CD4-positive, alpha-beta memory T cell (primary cell): ENCODE measurements around the gene FBXL17. TPM values are rescaled to one million over a fixed set of nuclear protein-coding genes. Genes with fewer than 3 reads are reported as not detected.

Experiments used
- CTCF ChIA-PET: fragments of 350-600 bp; sonication (Branson Sonifier 250); formaldehyde crosslinking; loops from one replicate; lab custom pipeline; 2021; ENCODE audit warnings: inconsistent platforms; ENCODE audit not compliant: partially characterized antibody; lab: Charles Lee
- POLR2A ChIA-PET: fragments of 350-600 bp; sonication (Branson Sonifier 250); formaldehyde crosslinking; loops from one replicate; lab custom pipeline; 2021; ENCODE audit not compliant: partially characterized antibody; lab: Charles Lee
- DNase-seq, 5 donors: peaks; one replicate each; pipeline versions ENCODE4 v3.0.0 to v3.0.0-alpha.2; 2020 to 2022; ENCODE audit warnings: mixed read lengths in 1 of 5
- H3K27ac ChIP-seq: one replicate; pipeline ENCODE4 v1.7.0; 2013; ENCODE audit warnings: low read depth, low read length
- H3K27me3 ChIP-seq: 2 replicates; pipeline ENCODE4 v1.7.0; 2013; ENCODE audit warnings: mild to moderate bottlenecking, low read length, moderate library complexity; ENCODE audit not compliant: insufficient read depth
- H3K36me3 ChIP-seq: 2 replicates; pipeline ENCODE4 v1.7.0; 2013; ENCODE audit warnings: mild to moderate bottlenecking, low read length, moderate library complexity; ENCODE audit not compliant: insufficient read depth
- H3K4me1 ChIP-seq: 2 replicates; pipeline ENCODE4 v1.7.0; 2013; ENCODE audit warnings: mild to moderate bottlenecking, low read length, moderate library complexity; ENCODE audit not compliant: insufficient read depth
- H3K4me3 ChIP-seq, 2 donors: one replicate each; pipeline ENCODE4 v1.7.0; 2013; ENCODE audit warnings: low read length in 2 of 2, mild to moderate bottlenecking in 1 of 2
- H3K9me3 ChIP-seq, 2 donors: one replicate each; pipeline ENCODE4 v1.7.0; 2013; ENCODE audit warnings: low read length in 2 of 2, control low read depth in 1 of 2; ENCODE audit not compliant: control insufficient read depth in 1 of 2
- H3K27ac Mint-ChIP-seq, 7 donors: one replicate each; pipeline ENCODE4 v1.8.0; 2020 to 2021; ENCODE audit warnings: mixed read lengths in 7 of 7, mild to moderate bottlenecking in 6 of 7, inconsistent platforms in 3 of 7, moderate library complexity in 3 of 7
- H3K27me3 Mint-ChIP-seq, 2 donors: one replicate each; pipeline ENCODE4 v1.8.0; 2020 to 2021; ENCODE audit warnings: mixed read lengths in 2 of 2
- H3K36me3 Mint-ChIP-seq, 2 donors: one replicate each; pipeline ENCODE4 v1.8.0; 2020 to 2021; ENCODE audit warnings: mixed read lengths in 2 of 2, inconsistent platforms in 1 of 2, mild to moderate bottlenecking in 1 of 2
- H3K4me1 Mint-ChIP-seq, 4 donors: one replicate each; pipeline ENCODE4 v1.8.0; 2020 to 2021; ENCODE audit warnings: mixed read lengths in 4 of 4, mild to moderate bottlenecking in 1 of 4
- H3K4me3 Mint-ChIP-seq, 8 donors: one replicate each; pipeline ENCODE4 v1.8.0; 2020 to 2021; ENCODE audit warnings: mixed read lengths in 8 of 8, mild to moderate bottlenecking in 7 of 8, moderate library complexity in 6 of 8, inconsistent platforms in 3 of 8
- H3K9me3 Mint-ChIP-seq, 8 donors: one replicate each; pipeline ENCODE4 v1.8.0; 2020 to 2021; ENCODE audit warnings: mixed read lengths in 8 of 8, mild to moderate bottlenecking in 5 of 8, inconsistent platforms in 3 of 8, moderate library complexity in 1 of 8
- intact Hi-C: fragments of 100-400 bp; cut with micrococcal nuclease; formaldehyde crosslinking; loops from one replicate; pipeline ENCODE4 v1.15.1; 2023
- polyA plus RNA-seq, 2 donors: library from polyadenylated mRNA; unstranded; fragments of 300-500 nt; fragmentation: Illumina TruSeq; gene quantifications; one replicate each; pipeline ENCODE4 v1.2.3, GENCODE V29; 2021
- total RNA-seq, 2 experiments: library from RNA; stranded (reverse); gene quantifications; one replicate each; pipeline ENCODE4 v1.2.3, GENCODE V29; 2021

FBXL17 gene
- total and polyA plus RNA-seq, 4 experiments from 2014 or later: 7.1 to 27.5 (median 16.8) TPM

GRCh38 chr5:108016101-108016500 lies 365.8 kb downstream of the FBXL17 start:
- intact Hi-C loops: no loop called here
- H3K27ac ChIP-seq: no peak overlapping the region
- no peak overlapping the region for H3K4me3 ChIP-seq
- no peaks in the 10 kb centered on the region for H3K27me3 Mint-ChIP-seq
- no peaks in the 10 kb centered on the region for H3K9me3 ChIP-seq
- CTCF ChIA-PET: no interaction called here
- H3K4me3 Mint-ChIP-seq: no peak overlapping the region
- H3K9me3 Mint-ChIP-seq: no peaks in the 10 kb centered on the region
- no peaks in the 10 kb centered on the region for H3K36me3 ChIP-seq
- no peak for DNase-seq
- POLR2A ChIA-PET: no interaction called here
- H3K4me1 Mint-ChIP-seq: peaks cover 0 to 2% (median under 1%) of the 10 kb centered on the region in 4 donors
- H3K27me3 ChIP-seq: no peaks in the 10 kb centered on the region
- no peak overlapping the region for H3K27ac Mint-ChIP-seq
- H3K4me1 ChIP-seq: no peaks in the 10 kb centered on the region
- peaks cover 15 to 30% of the 10 kb centered on the region in 2 donors for H3K36me3 Mint-ChIP-seq

GRCh38 chr5:108006791-108007190 lies 375.1 kb downstream of the FBXL17 start:
- H3K36me3 ChIP-seq: no peaks in the 10 kb centered on the region
- peaks cover 12% of the 10 kb centered on the region for H3K4me1 ChIP-seq
- CTCF ChIA-PET: no interaction called here
- Mint-ChIP-seq H3K36me3 (peaks cover 4 to 5% of the 10 kb centered on the region in 2 donors), H3K4me1 (peaks cover 11 to 17% (median 14%) of the 10 kb centered on the region in 4 donors), H3K4me3 (no peak overlapping the region), H3K27ac (no peak overlapping the region), H3K9me3 (no peaks in the 10 kb centered on the region), H3K27me3 (no peaks in the 10 kb centered on the region)
- no peaks in the 10 kb centered on the region for H3K27me3 ChIP-seq
- DNase-seq: no peak
- intact Hi-C loops: no loop called here
- POLR2A ChIA-PET: no interaction called here
- no peak overlapping the region for H3K27ac ChIP-seq
- H3K4me3 ChIP-seq: no peak overlapping the region
- no peaks in the 10 kb centered on the region for H3K9me3 ChIP-seq

GRCh38 chr5:108003178-108003577 lies 378.7 kb downstream of the FBXL17 start:
- H3K27ac Mint-ChIP-seq: peak overlapping the region in 5 of 7 donors; percentile 5 to 82 (median 26)
- POLR2A ChIA-PET: no interaction called here
- no peak overlapping the region for H3K4me3 ChIP-seq
- peaks cover 12% of the 10 kb centered on the region for H3K4me1 ChIP-seq
- intact Hi-C loops: no loop called here
- no peaks in the 10 kb centered on the region for H3K9me3 Mint-ChIP-seq
- peaks cover 11 to 17% (median 14%) of the 10 kb centered on the region in 4 donors for H3K4me1 Mint-ChIP-seq
- CTCF ChIA-PET: no interaction called here
- peak overlapping the region; percentile 27 to 82 (median 54) for H3K4me3 Mint-ChIP-seq
- H3K27ac ChIP-seq: no peak overlapping the region
- peaks cover 0 to 5% of the 10 kb centered on the region in 2 donors for H3K36me3 Mint-ChIP-seq
- H3K9me3 ChIP-seq: no peaks in the 10 kb centered on the region
- DNase-seq: peak in 4 of 5 donors; percentile 10 to 35 (median 18)
- no peaks in the 10 kb centered on the region for H3K27me3 ChIP-seq
- no peaks in the 10 kb centered on the region for H3K36me3 ChIP-seq
- H3K27me3 Mint-ChIP-seq: no peaks in the 10 kb centered on the region

GRCh38 chr5:108001222-108001621 lies 380.7 kb downstream of the FBXL17 start:
- H3K27ac ChIP-seq: no peak overlapping the region
- H3K4me1 ChIP-seq: peaks cover 12% of the 10 kb centered on the region
- peaks cover 11 to 17% (median 14%) of the 10 kb centered on the region in 4 donors for H3K4me1 Mint-ChIP-seq
- H3K36me3 Mint-ChIP-seq: peaks cover 4 to 13% of the 10 kb centered on the region in 2 donors
- no peak overlapping the region for H3K27ac Mint-ChIP-seq
- H3K9me3 Mint-ChIP-seq: no peaks in the 10 kb centered on the region
- no peak for DNase-seq
- no peaks in the 10 kb centered on the region for H3K36me3 ChIP-seq
- POLR2A ChIA-PET: no interaction called here
- no peaks in the 10 kb centered on the region for H3K9me3 ChIP-seq
- H3K4me3 Mint-ChIP-seq: no peak overlapping the region
- intact Hi-C loops: no loop called here
- no peaks in the 10 kb centered on the region for H3K27me3 ChIP-seq
- no peaks in the 10 kb centered on the region for H3K27me3 Mint-ChIP-seq
- CTCF ChIA-PET: no interaction called here
- H3K4me3 ChIP-seq: no peak overlapping the region

GRCh38 chr5:107997338-107997980 lies 384.4 kb downstream of the FBXL17 start:
- no peaks in the 10 kb centered on the region for H3K27me3 ChIP-seq
- no peaks in the 10 kb centered on the region for H3K9me3 ChIP-seq
- peaks cover 0 to 1% (median 0%) of the 10 kb centered on the region in 4 donors for H3K4me1 Mint-ChIP-seq
- intact Hi-C loops: no loop called here
- no peak overlapping the region for H3K27ac Mint-ChIP-seq
- ChIA-PET POLR2A (no interaction called here), CTCF (no interaction called here)
- H3K4me3 Mint-ChIP-seq: no peak overlapping the region
- no peak for DNase-seq
- no peaks in the 10 kb centered on the region for H3K36me3 ChIP-seq
- H3K4me3 ChIP-seq: no peak overlapping the region
- H3K27me3 Mint-ChIP-seq: no peaks in the 10 kb centered on the region
- no peaks in the 10 kb centered on the region for H3K9me3 Mint-ChIP-seq
- H3K4me1 ChIP-seq: no peaks in the 10 kb centered on the region
- H3K27ac ChIP-seq: no peak overlapping the region
- peaks cover 4 to 13% of the 10 kb centered on the region in 2 donors for H3K36me3 Mint-ChIP-seq

- Mint-ChIP-seq H3K27ac (no peak overlapping the region), H3K4me3 (no peak overlapping the region), H3K27me3 (no peaks in the 10 kb centered on the region), H3K9me3 (peaks cover 0 to 2% (median 0%) of the 10 kb centered on the region in 8 donors), H3K36me3 (peaks cover 4 to 9% of the 10 kb centered on the region in 2 donors), H3K4me1 (peaks cover 0 to 3% (median 0%) of the 10 kb centered on the region in 4 donors)
- POLR2A ChIA-PET: no interaction called here
- no peaks in the 10 kb centered on the region for H3K4me1 ChIP-seq
- H3K27me3 ChIP-seq: no peaks in the 10 kb centered on the region
- H3K4me3 ChIP-seq: no peak overlapping the region
- CTCF ChIA-PET: no interaction called here
- DNase-seq: no peak
- intact Hi-C loops: no loop called here
- no peaks in the 10 kb centered on the region for H3K36me3 ChIP-seq
- H3K27ac ChIP-seq: no peak overlapping the region
- H3K9me3 ChIP-seq: no peaks in the 10 kb centered on the region
Measured at GRCh38 chr5:107993341-107993740, 388.6 kb downstream of the FBXL17 start.

- Histone ChIP-seq H3K4me1 (no peaks in the 10 kb centered on the region), H3K36me3 (no peaks in the 10 kb centered on the region), H3K9me3 (no peaks in the 10 kb centered on the region), H3K27me3 (no peaks in the 10 kb centered on the region), H3K4me3 (no peak overlapping the region), H3K27ac (no peak overlapping the region)
- peak overlapping the region in 1 of 8 donors; percentile 31 for H3K4me3 Mint-ChIP-seq
- H3K27me3 Mint-ChIP-seq: no peaks in the 10 kb centered on the region
- H3K9me3 Mint-ChIP-seq: peaks cover 0 to 2% (median 0%) of the 10 kb centered on the region in 8 donors
- no peaks in the 10 kb centered on the region for H3K36me3 Mint-ChIP-seq
- CTCF ChIA-PET: no interaction called here
- intact Hi-C loops: no loop called here
- POLR2A ChIA-PET: no interaction called here
- H3K27ac Mint-ChIP-seq: peak overlapping the region in 1 of 7 donors; percentile 60
- no peak for DNase-seq
- peaks cover 0 to 3% (median 0%) of the 10 kb centered on the region in 4 donors for H3K4me1 Mint-ChIP-seq
Measured at GRCh38 chr5:107990881-107991810, 390.8 kb downstream of the FBXL17 start.
